HG02840 (cell line): Measurements from ENCODE around the gene CHMP4B.

Source experiments
- ATAC-seq: cut with Tn5 transposase; IDR thresholded peaks from one replicate; pipeline ENCODE4 v1.9.1; 2021; ENCODE audit warnings: mild to moderate bottlenecking, moderate library complexity, moderate number of reproducible peaks; ENCODE audit not compliant: unreplicated experiment, low FRiP score

CHMP4B gene

GRCh38 chr20:33859751-33860150 is 48.6 kb downstream of the CHMP4B start:
- ATAC-seq: no peak

GRCh38 chr20:33861458-33861857 is 50.3 kb downstream of the CHMP4B start:
- ATAC-seq: no peak

GRCh38 chr20:33862709-33863403 is 51.7 kb downstream of the CHMP4B start:
- ATAC-seq: no peak

- no peak for ATAC-seq
Observed at GRCh38 chr20:33863440-33864323, 52.5 kb downstream of the CHMP4B start.

- no peak for ATAC-seq
Observed at GRCh38 chr20:33864324-33864963, 53.3 kb downstream of the CHMP4B start.

GRCh38 chr20:33865761-33866370 is 54.7 kb downstream of the CHMP4B start:
- ATAC-seq: no peak

GRCh38 chr20:33866398-33867100 is 55.4 kb downstream of the CHMP4B start:
- no peak for ATAC-seq

GRCh38 chr20:33868042-33868441 is 56.9 kb downstream of the CHMP4B start:
- no peak for ATAC-seq

GRCh38 chr20:33868595-33868994 is 57.4 kb downstream of the CHMP4B start:
- ATAC-seq: no peak

GRCh38 chr20:33869283-33869682 is 58.1 kb downstream of the CHMP4B start:
- ATAC-seq: no peak

- ATAC-seq: no peak
Observed at GRCh38 chr20:33871362-33871761, 60.2 kb downstream of the CHMP4B start.

- no peak for ATAC-seq
Observed at GRCh38 chr20:33874129-33874528, 63.0 kb downstream of the CHMP4B start.

GRCh38 chr20:33875055-33875454 is 63.9 kb downstream of the CHMP4B start:
- no peak for ATAC-seq

- ATAC-seq: no peak
Observed at GRCh38 chr20:33875534-33876026, 64.4 kb downstream of the CHMP4B start.

- ATAC-seq: no peak
Observed at GRCh38 chr20:33878583-33878982, 67.4 kb downstream of the CHMP4B start.

GRCh38 chr20:33880396-33880795 is 69.2 kb downstream of the CHMP4B start:
- no peak for ATAC-seq

GRCh38 chr20:33881989-33882388 is 70.8 kb downstream of the CHMP4B start:
- ATAC-seq: no peak

GRCh38 chr20:33882481-33882880 is 71.3 kb downstream of the CHMP4B start:
- no peak for ATAC-seq

- peak; percentile 73 for ATAC-seq
Observed at GRCh38 chr20:33883164-33883563, 72.0 kb downstream of the CHMP4B start.

GRCh38 chr20:33884633-33885032 is 73.5 kb downstream of the CHMP4B start:
- ATAC-seq: no peak
